HepG2 (cell line): ENCODE data around the gene ARAP3. TPM values are rescaled to one million over a fixed set of nuclear protein-coding genes. Genes with fewer than 3 reads are reported as not detected.

ENCODE experiments used
- ATAC-seq: fragments of 200-7000 bp; cut with Tn5 transposase; 3 replicates; pipeline ENCODE4 v1.9.1; 2020; ENCODE audit warnings: mild to moderate bottlenecking, moderate library complexity
- BruUV-seq: library from RNA; stranded (reverse); fragments of 400-500 nt; replicated peaks from 2 replicates; lab custom pipeline; 2021; lab: Mats Ljungman, UMichigan
- CTCF ChIA-PET: fragments of 300-600 bp; formaldehyde crosslinking; extraction: SDS; loops from one replicate; lab custom pipeline; 2021; ENCODE audit warnings: low total read pairs, inconsistent platforms, low intra/inter-chr PET ratio; lab: Yijun Ruan, JAX
- POLR2A ChIA-PET: fragments of 350-600 bp; sonication (Branson Sonifier 250); formaldehyde crosslinking; loops from one replicate; lab custom pipeline; 2020; ENCODE audit warnings: antibody characterized with exemption, inconsistent platforms; lab: Yijun Ruan, JAX
- DNase-seq: peaks from one replicate; pipeline ENCODE4 v3.0.0-alpha.2; 2015; ENCODE audit warnings: low spot score
- FAIRE-seq: peaks from 3 replicates; lab custom pipeline; 2011; peaks lifted over from hg19 to GRCh38; lab: Jason Lieb, UNC
- H2AFZ ChIP-seq: one replicate; pipeline ENCODE4 v1.6.1; 2011; ENCODE audit warnings: low read length, inconsistent platforms
- H3K27ac ChIP-seq: fragments of 300-600 bp; 3 replicates; pipeline ENCODE4 v1.8.0; 2011; ENCODE audit warnings: mixed run types, mild to moderate bottlenecking, mixed read lengths, low read length, inconsistent platforms; ENCODE audit not compliant: insufficient read depth; ENCODE audit errors: extremely low read length
- H3K27me3 ChIP-seq, 2 experiments: fragments of 200-600 bp in 1 of 2; 2 replicates in 1 of 2; 3 replicates in 1 of 2; pipeline versions ENCODE4 v1.6.0 to v1.8.0; 2011; ENCODE audit warnings: low read length in 2 of 2, mild to moderate bottlenecking in 2 of 2, moderate library complexity in 2 of 2, inconsistent platforms in 1 of 2; ENCODE audit not compliant: insufficient read depth in 2 of 2, control insufficient read depth in 1 of 2
- H3K36me3 ChIP-seq, 2 experiments: fragments of 200-600 bp in 1 of 2; replicated peaks in 1 of 2; 2 replicates in 1 of 2; 3 replicates in 1 of 2; pipeline versions ENCODE4 v1.5.1 to v1.8.0; 2011; ENCODE audit warnings: low read length in 2 of 2, inconsistent platforms in 1 of 2; ENCODE audit not compliant: insufficient read depth in 2 of 2, control insufficient read depth in 1 of 2
- H3K4me1 ChIP-seq: 2 replicates; pipeline ENCODE4 v1.5.1; 2012; ENCODE audit warnings: low read length, inconsistent platforms; ENCODE audit not compliant: insufficient read depth
- H3K4me2 ChIP-seq: 2 replicates; pipeline ENCODE4 v1.6.0; 2011; ENCODE audit warnings: low read depth, low read length, inconsistent platforms
- H3K4me3 ChIP-seq, 3 experiments: fragments of 200-600 bp in 1 of 3; sonication (generic), shearing (Covaris generic) in 1 of 3; replicated peaks in 1 of 3; 2 replicates each; pipeline ENCODE4 v1.5.1; 2011 to 2016; ENCODE audit warnings: low read length in 3 of 3, inconsistent platforms in 2 of 3, low read depth in 2 of 3, mild to moderate bottlenecking in 2 of 3, control low read depth in 1 of 3, mixed read lengths in 1 of 3; ENCODE audit not compliant: insufficient read depth in 1 of 3
- H3K79me2 ChIP-seq: one replicate; pipeline ENCODE4 v1.6.1; 2011; ENCODE audit warnings: low read length, inconsistent platforms; ENCODE audit not compliant: insufficient read depth
- H3K9ac ChIP-seq: 2 replicates; pipeline ENCODE4 v1.6.0; 2011; ENCODE audit warnings: mild to moderate bottlenecking, low read depth, low read length, inconsistent platforms; ENCODE audit not compliant: insufficient read depth
- H3K9me3 ChIP-seq: 2 replicates; pipeline ENCODE4 v1.5.1; 2012; ENCODE audit warnings: mild to moderate bottlenecking, low read length
- H4K20me1 ChIP-seq: 2 replicates; pipeline ENCODE4 v1.6.0; 2011; ENCODE audit warnings: inconsistent platforms, mild to moderate bottlenecking, low read length, moderate library complexity; ENCODE audit not compliant: insufficient read depth
- ATF6 ChIP-seq: sonication (generic); formaldehyde crosslinking; conservative IDR thresholded peaks from 2 replicates; pipeline ENCODE4 v1.4.0; 2020; ENCODE audit warnings: missing genetic modification reagents
- HNRNPLL ChIP-seq: fragments of 200-400 bp; formaldehyde crosslinking; IDR thresholded peaks from 2 replicates; pipeline ENCODE4 v1.6.1; 2017; ENCODE audit warnings: mild to moderate bottlenecking, low read depth, low read length; ENCODE audit not compliant: poor library complexity, severe bottlenecking
- MATR3 ChIP-seq: sonication (generic); formaldehyde crosslinking; IDR thresholded peaks from 2 replicates; pipeline ENCODE4 v1.4.0; 2020; ENCODE audit warnings: missing genetic modification reagents
- NR2C2 ChIP-seq: sonication (generic); formaldehyde crosslinking; IDR thresholded peaks from 2 replicates; pipeline ENCODE4 v1.4.0; 2020; ENCODE audit warnings: missing genetic modification reagents, mild to moderate bottlenecking, moderate library complexity, borderline replicate concordance
- SKI ChIP-seq: fragments of 450-650 bp; IDR thresholded peaks from one replicate; pipeline ENCODE4 v1.6.1; 2018; ENCODE audit warnings: mild to moderate bottlenecking; ENCODE audit not compliant: partially characterized antibody
- SMAD1 ChIP-seq: sonication (generic); formaldehyde crosslinking; IDR thresholded peaks from 2 replicates; pipeline ENCODE4 v1.4.0; 2020; ENCODE audit warnings: missing genetic modification reagents, low read depth, mild to moderate bottlenecking, borderline replicate concordance
- STAT6 ChIP-seq: sonication (generic); formaldehyde crosslinking; IDR thresholded peaks from 2 replicates; pipeline ENCODE4 v1.4.0; 2020; ENCODE audit warnings: missing genetic modification reagents, mild to moderate bottlenecking, borderline replicate concordance
- WIZ ChIP-seq: sonication (generic); formaldehyde crosslinking; IDR thresholded peaks from 2 replicates; pipeline ENCODE4 v1.5.1; 2020; ENCODE audit warnings: mild to moderate bottlenecking, missing genetic modification reagents
- ZNF558 ChIP-seq: sonication (generic); formaldehyde crosslinking; IDR thresholded peaks from 2 replicates; pipeline ENCODE4 v1.9.0; 2022; ENCODE audit warnings: mild to moderate bottlenecking, missing genetic modification reagents, borderline replicate concordance
- ZNF580 ChIP-seq: IDR thresholded peaks from 2 replicates; pipeline ENCODE4 v1.6.1; 2016; ENCODE audit warnings: low read depth, borderline replicate concordance
- ZNF644 ChIP-seq: IDR thresholded peaks from 2 replicates; pipeline ENCODE4 v1.6.1; 2016; ENCODE audit warnings: low read depth
- ZNF670 ChIP-seq: sonication (generic); formaldehyde crosslinking; IDR thresholded peaks from 2 replicates; pipeline ENCODE4 v1.8.0; 2022; ENCODE audit warnings: mild to moderate bottlenecking, missing genetic modification reagents, borderline replicate concordance
- ZNF749 ChIP-seq: sonication (generic); formaldehyde crosslinking; IDR thresholded peaks from 2 replicates; pipeline ENCODE4 v1.8.0; 2022; ENCODE audit warnings: mild to moderate bottlenecking, missing genetic modification reagents, moderate library complexity, borderline replicate concordance
- WGBS: methylation state at CpG from one replicate; pipeline ENCODE4 v1.1.6; 2017; ENCODE audit warnings: low lambda C conversion rate; 5-methylcytosine and 5-hydroxymethylcytosine counted together
- in situ Hi-C: cut with HindIII; loops from 2 replicates; pipeline ENCODE4 v1.10.0; 2017; ENCODE audit warnings: low pct_unique_long_range_greater_than_20kb; ENCODE audit not compliant: extremely low pct_ligation_motif_present
- intact Hi-C: fragments of 100-400 bp; cut with micrococcal nuclease; formaldehyde crosslinking; loops from one replicate; pipeline ENCODE4 v1.10.0; 2022; ENCODE audit not compliant: unreplicated experiment
- polyA plus RNA-seq, 8 experiments: library from polyadenylated mRNA; depleted of rRNA in 3 of 8; stranded (reverse) in 7 of 8; unstranded in 1 of 8; fragments of >200 nt; fragmentation: Illumina TruSeq in 4 of 8; extraction: Trizol in 4 of 8; gene quantifications; 2 replicates each; pipeline versions ENCODE4 v1.2.1 to v1.2.3, GENCODE V29; 2011 to 2016; ENCODE audit warnings: low read depth in 4 of 8, missing spikeins in 1 of 8, mixed read lengths in 1 of 8; ENCODE audit not compliant: insufficient read depth in 1 of 8
- total RNA-seq, 5 experiments: library from RNA; depleted of rRNA; stranded (reverse); fragments of >200 nt; fragmentation: Illumina TruSeq; extraction: Trizol; gene quantifications; 2 replicates each; pipeline ENCODE4 v1.2.3, GENCODE V29; 2016; ENCODE audit warnings: low read depth in 1 of 5
- TF ChIP-seq, protein P1 (sequence below): sonication (generic); formaldehyde crosslinking; conservative IDR thresholded peaks from 2 replicates; pipeline ENCODE4 v1.4.0; 2020; ENCODE audit warnings: missing genetic modification reagents
- TF ChIP-seq, protein P2 (sequence below): sonication (generic); formaldehyde crosslinking; IDR thresholded peaks from 2 replicates; pipeline ENCODE4 v1.8.0; 2022; ENCODE audit warnings: low read depth, missing genetic modification reagents

Gene ARAP3
- total and polyA plus RNA-seq, 2 of the 13 experiments (the other 11 are each of a cell fraction or from before 2014, with no cell fraction given) = 0.25 TPM; not detected in 1

DNA sequence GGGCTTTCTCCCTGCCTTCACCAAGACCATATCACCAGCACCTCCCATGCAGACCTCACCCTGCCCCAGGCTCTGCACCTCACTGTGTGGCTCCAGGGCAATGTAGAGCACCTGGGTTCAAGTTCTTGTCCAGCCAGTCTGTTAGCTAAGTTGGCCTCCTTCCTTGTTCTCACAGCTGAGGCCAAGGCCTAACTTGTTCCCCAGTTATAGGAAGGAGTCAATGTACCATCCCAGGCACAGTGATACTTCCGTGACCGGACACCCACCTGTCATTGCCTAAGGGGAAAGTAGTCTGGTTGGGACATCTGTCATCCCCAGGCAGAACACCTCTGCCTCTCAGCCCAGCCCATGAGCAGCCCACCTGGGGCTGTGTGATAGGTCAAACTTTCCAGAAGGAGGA, 14.4 kb upstream of the ARAP3 start (continued):
- no peak for TF ChIP-seq STAT6
- TF ChIP-seq ZNF749 (CRISPR knock-in tag) = no peak
- no peak for TF ChIP-seq WIZ (CRISPR knock-in tag)
- TF ChIP-seq SKI = no peak
- TF ChIP-seq, protein P1, sequence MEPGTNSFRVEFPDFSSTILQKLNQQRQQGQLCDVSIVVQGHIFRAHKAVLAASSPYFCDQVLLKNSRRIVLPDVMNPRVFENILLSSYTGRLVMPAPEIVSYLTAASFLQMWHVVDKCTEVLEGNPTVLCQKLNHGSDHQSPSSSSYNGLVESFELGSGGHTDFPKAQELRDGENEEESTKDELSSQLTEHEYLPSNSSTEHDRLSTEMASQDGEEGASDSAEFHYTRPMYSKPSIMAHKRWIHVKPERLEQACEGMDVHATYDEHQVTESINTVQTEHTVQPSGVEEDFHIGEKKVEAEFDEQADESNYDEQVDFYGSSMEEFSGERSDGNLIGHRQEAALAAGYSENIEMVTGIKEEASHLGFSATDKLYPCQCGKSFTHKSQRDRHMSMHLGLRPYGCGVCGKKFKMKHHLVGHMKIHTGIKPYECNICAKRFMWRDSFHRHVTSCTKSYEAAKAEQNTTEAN = no peak
- TF ChIP-seq HNRNPLL = no peak
- TF ChIP-seq, all 625 proteins: peak for 0

GRCh38 chr5:141695627-141696215, 13.7 kb upstream of the ARAP3 start:
- no peaks in the 10 kb centered on the region for H4K20me1 ChIP-seq
- H3K36me3 ChIP-seq = no peaks in the 10 kb centered on the region
- ATAC-seq = no peak
- no peak overlapping the region for H3K4me3 ChIP-seq
- in situ Hi-C loops (loop anchor here (25.0 kb wide), 1 partner anchor 442 kb away; no protein-coding TSS in a partner anchor), intact Hi-C loops (no loop called here)
- no peaks in the 10 kb centered on the region for H3K4me1 ChIP-seq
- H2AFZ ChIP-seq = no peak overlapping the region
- H3K9me3 ChIP-seq = no peaks in the 10 kb centered on the region
- no peak for DNase-seq
- H3K9ac ChIP-seq = no peak overlapping the region
- FAIRE-seq = no peak
- no TSS peak for BruUV-seq
- H3K27ac ChIP-seq = no peak overlapping the region
- H3K79me2 ChIP-seq = no peaks in the 10 kb centered on the region
- peaks cover 11 to 54% of the 10 kb centered on the region in 2 experiments for H3K27me3 ChIP-seq
- WGBS = 13% methylated on average over 8 of the region's 11 CpGs
- ChIA-PET CTCF (no interaction called here), POLR2A (no interaction called here)
- no peak overlapping the region for H3K4me2 ChIP-seq
- TF ChIP-seq ZNF670 (CRISPR knock-in tag) (no peak), SMAD1 (CRISPR knock-in tag) (no peak), ZNF580 (no peak), ATF6 (CRISPR knock-in tag) (no peak), NR2C2 (CRISPR knock-in tag) (no peak), MATR3 (CRISPR knock-in tag) (no peak), ZNF644 (no peak), ZNF558 (CRISPR knock-in tag) (no peak)
- TF ChIP-seq, protein P2, sequence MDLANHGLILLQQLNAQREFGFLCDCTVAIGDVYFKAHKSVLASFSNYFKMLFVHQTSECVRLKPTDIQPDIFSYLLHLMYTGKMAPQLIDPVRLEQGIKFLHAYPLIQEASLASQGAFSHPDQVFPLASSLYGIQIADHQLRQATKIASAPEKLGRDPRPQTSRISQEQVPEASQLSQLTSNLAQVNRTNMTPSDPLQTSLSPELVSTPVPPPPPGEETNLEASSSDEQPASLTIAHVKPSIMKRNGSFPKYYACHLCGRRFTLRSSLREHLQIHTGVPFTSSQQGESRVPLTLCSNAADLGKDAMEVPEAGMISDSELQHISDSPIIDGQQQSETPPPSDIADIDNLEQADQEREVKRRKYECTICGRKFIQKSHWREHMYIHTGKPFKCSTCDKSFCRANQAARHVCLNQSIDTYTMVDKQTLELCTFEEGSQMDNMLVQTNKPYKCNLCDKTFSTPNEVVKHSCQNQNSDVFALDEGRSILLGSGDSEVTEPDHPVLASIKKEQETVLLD (CRISPR knock-in tag) = no peak
